ENCODE data around the gene EYA3.

The EYA3 gene

GRCh38 chr1:28123461-28123961, 35.1 kb upstream of the EYA3 start:
- TF ChIP-seq CTCF (IDR thresholded peaks at IDR 0.05; ENCODE audit: low read depth, low read length) = no peak
- no peak for DNase-seq (ENCODE audit: extremely low read depth, low read depth)

GRCh38 chr1:28122183-28122582, 33.8 kb upstream of the EYA3 start:
- no peak for TF ChIP-seq CTCF (IDR thresholded peaks at IDR 0.05; ENCODE audit: low read depth, low read length)
- DNase-seq (ENCODE audit: extremely low read depth, low read depth) = no peak

GRCh38 chr1:28119556-28119955, 31.1 kb upstream of the EYA3 start:
- DNase-seq (ENCODE audit: extremely low read depth, low read depth) = no peak

GRCh38 chr1:28118640-28119307, 30.4 kb upstream of the EYA3 start:
- TF ChIP-seq CTCF (IDR thresholded peaks at IDR 0.05; ENCODE audit: low read depth, low read length) = no peak

More at GRCh38 chr1:28119556-28119955, 31.1 kb upstream of the EYA3 start:
- no peak for TF ChIP-seq CTCF (IDR thresholded peaks at IDR 0.05; ENCODE audit: low read depth, low read length)

GRCh38 chr1:28115267-28115666, 26.9 kb upstream of the EYA3 start:
- no peak for TF ChIP-seq CTCF (IDR thresholded peaks at IDR 0.05; ENCODE audit: low read depth, low read length)
- no peak for DNase-seq (ENCODE audit: extremely low read depth, low read depth)

More at GRCh38 chr1:28118640-28119307, 30.4 kb upstream of the EYA3 start:
- DNase-seq (ENCODE audit: extremely low read depth, low read depth) = no peak

- DNase-seq (ENCODE audit: extremely low read depth, low read depth) = no peak
- no peak for TF ChIP-seq CTCF (IDR thresholded peaks at IDR 0.05; ENCODE audit: low read depth, low read length)
Observed at GRCh38 chr1:28114844-28115243, 26.4 kb upstream of the EYA3 start.

- DNase-seq (ENCODE audit: extremely low read depth, low read depth) = no peak
- TF ChIP-seq CTCF (IDR thresholded peaks at IDR 0.05; ENCODE audit: low read depth, low read length) = no peak
Observed at GRCh38 chr1:28113242-28113572, 24.8 kb upstream of the EYA3 start.

Measured in AG09319 (cell line).